HG02852 (cell line): ENCODE measurements around the gene SV2A.
A peak's percentile ranks its signal among the peaks of the same experiment; 100 is the strongest.
"Not testable (repeated sequence)": the region's sequence is repeated elsewhere in the genome, so short reads cannot be mapped to it uniquely, and the experiment has no call there.

Experiments
- ATAC-seq: cut with Tn5 transposase; IDR thresholded peaks from one replicate; pipeline ENCODE4 v1.9.1; 2021; ENCODE audit warnings: mild to moderate bottlenecking, moderate library complexity; ENCODE audit not compliant: unreplicated experiment

The SV2A gene

GRCh38 chr1:149887456-149888246 lies 30.0 kb downstream of the SV2A start:
- ATAC-seq = peak; percentile 50

DNA sequence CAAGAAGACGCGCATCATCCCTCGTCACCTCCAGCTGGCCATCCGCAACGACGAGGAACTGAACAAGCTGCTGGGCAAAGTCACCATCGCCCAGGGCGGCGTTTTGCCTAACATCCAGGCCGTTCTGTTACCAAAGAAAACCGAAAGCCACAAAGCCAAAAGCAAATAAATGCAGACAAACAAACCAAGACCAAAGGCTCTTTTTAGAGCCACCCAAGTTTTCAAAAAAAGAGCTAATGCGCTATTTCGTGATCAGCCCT lies 30.5 kb downstream of the SV2A start:
- ATAC-seq = not testable (repeated sequence)

GRCh38 chr1:149886396-149887195 lies 31.0 kb downstream of the SV2A start:
- peak; percentile 59 for ATAC-seq

DNA sequence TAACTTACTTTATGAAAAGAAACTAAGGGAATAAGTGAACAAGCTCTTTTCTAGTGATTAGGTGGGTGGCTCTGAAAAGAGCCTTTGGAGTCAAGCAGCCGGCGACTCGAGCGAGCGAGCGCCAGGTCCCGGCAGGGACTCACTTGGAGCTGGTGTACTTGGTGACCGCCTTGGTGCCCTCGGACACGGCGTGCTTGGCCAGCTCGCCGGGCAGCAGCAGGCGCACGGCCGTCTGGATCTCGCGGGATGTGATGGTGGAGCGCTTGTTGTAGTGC lies 31.6 kb downstream of the SV2A start:
- ATAC-seq = not testable (repeated sequence)

DNA sequence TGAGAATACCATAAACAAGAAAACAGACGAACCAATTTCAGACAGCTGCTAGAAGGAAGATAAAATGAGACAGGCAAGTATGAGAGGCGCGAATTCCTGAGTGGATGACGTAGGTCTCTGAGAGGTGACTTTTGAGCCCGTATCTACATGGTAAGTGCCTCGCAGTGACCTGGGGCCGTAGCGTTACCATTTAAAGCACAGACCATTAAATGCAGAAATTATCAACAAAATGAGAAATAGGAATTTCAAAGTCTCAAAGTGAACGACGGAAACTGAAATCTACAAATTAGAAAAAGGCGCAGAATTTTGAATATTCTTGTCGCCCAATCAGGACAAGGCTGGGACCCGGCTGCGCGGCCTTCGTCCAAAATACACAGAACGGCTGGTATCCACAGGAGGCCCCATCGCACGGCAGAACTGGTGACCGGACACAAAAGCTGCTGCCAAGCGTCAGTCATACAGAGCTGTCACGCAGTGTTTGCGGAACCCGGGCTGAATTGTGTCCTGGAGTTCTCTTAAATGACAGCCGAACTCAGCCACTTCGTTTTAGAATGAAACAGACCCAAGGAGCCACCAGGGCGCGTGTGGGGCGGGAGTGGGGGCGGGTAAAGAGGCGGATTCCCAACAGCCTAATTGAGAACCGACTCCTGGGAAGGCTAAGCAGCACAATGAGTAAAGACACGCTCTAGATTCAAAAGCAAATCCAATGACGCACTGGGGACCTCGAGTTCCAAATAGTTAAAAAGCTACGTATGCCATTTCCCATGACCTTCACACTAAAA lies 32.1 kb downstream of the SV2A start:
- ATAC-seq = no peak

- ATAC-seq = no peak
Observed at GRCh38 chr1:149884433-149885338, 33.0 kb downstream of the SV2A start.

DNA sequence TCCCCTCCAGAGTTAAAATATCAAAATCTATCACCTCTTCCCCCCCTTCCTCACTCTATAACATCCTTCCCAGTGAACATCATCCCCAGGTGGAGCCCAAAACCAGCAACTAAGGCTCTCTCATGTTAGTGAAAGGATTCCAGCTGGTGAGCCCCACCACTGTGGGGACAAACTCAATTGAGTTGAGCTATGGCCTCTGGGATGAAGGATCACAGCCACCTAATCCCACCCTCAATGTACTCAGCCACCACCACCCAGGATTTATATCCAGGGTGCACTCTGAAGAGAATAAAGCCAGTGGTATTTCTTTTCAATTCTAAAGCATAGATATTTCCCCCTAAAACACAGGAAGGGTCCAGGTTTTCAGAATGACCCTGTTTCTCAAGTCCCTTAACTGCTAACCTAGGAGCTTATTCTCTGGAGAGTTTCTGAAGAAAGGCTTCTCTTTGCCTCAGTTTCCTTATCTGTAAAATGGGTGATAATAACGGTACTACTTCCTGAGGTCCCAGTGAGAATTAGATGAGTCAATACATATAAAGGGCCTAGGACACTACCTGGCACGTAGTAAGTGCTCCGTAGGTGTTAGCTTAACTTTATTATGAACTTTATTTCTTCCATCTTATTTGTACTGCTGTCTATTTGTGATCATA lies 33.9 kb downstream of the SV2A start:
- no peak for ATAC-seq

DNA sequence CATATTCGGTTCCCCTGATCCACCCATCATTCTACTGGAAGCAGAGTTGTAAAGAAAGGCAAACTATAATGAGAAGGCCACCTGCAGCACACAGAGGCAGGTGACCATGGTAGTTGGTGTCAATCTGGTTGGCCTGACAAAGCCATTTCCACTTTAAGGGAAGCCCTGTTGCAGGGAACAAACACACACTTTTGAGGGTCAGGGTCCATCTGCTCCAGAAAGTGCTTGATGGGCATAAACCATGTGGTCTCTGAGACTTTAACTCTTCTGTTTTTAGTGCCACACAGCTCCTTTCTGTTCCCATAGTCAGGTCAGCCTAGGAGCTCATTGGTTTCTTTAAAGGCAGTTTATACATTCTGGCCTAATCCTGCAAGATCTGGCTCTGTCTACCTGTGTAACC lies 35.8 kb downstream of the SV2A start:
- ATAC-seq = no peak

DNA sequence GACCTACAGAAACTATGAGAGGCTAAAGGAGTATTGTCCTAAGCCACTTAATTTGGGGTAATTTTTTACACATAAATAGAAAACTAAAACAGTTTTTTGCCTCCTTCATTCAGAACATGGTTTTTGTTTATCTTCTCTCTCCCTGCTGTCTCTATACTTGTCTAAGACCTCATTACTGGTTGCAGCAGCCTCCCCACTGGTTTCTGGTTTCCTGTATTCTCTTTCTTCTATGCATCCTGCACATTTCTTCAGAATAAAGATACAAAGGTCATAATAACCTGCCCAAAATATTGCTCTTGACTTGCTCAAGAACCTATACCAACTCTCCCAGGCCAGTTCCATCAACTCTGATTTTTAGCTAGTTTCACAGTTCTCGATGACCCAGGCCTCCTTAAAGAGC lies 38.1 kb downstream of the SV2A start:
- ATAC-seq = no peak

GRCh38 chr1:149877211-149877946 lies 40.3 kb downstream of the SV2A start:
- no peak for ATAC-seq

DNA sequence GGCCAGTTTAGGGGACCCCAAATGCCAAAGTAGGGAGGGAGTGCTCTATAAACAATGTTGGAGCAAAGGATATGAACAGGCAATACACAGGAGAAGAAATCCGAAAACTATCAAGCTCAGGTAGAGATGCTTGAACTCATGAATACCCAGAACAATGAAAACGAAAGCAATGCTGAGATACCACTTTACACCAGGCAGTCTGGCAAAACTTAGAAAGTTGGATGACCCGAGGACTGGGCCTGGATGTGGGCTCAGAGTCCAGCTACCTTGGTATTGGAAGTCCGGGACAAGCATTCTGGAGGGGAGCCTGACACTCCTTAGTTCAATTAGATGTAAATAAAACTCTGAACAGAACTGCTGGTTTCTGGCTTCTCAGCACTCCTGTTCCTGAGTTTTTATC lies 44.6 kb downstream of the SV2A start:
- ATAC-seq = not testable (repeated sequence)

- not testable (repeated sequence) for ATAC-seq
Observed at GRCh38 chr1:149866887-149867286, 50.8 kb downstream of the SV2A start.

GRCh38 chr1:149861497-149862054 lies 56.1 kb downstream of the SV2A start:
- ATAC-seq = not testable (repeated sequence)

- peak; percentile 58 for ATAC-seq
Observed at GRCh38 chr1:149860684-149861496, 56.8 kb downstream of the SV2A start.

DNA sequence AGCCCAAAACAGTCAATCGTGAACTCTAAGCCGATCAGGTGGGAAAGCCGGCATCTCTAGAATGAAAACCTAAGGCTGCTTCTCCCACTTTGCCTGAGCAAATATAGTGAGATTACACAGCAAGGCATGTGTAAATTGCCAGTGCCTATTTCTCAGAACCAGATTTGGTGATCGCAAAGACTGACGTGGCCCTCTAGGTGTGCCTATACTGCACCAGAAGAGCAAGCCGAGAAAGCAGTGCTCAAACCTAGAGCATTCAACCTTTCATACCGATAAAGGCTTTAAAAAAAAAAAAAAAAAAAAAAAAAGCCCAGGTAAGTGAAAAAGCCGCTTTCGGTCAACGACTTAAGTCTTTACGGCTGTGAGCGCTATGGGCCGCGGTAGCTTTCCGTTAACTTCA lies 57.4 kb downstream of the SV2A start:
- ATAC-seq = peak; percentile 13
